IMR-90 (cell line): ENCODE results near the gene ARID4A. TPM values are rescaled to one million over a fixed set of nuclear protein-coding genes. Genes with fewer than 3 reads are reported as not detected.

Experiments used
- ATAC-seq: fragments of 200-7000 bp; cut with Tn5 transposase; 2 replicates; pipeline ENCODE4 v1.9.1; 2020; ENCODE audit warnings: low read depth, mild to moderate bottlenecking, moderate library complexity
- BruUV-seq: library from RNA; stranded (reverse); fragments of 400-500 nt; replicated peaks from 2 replicates; lab custom pipeline; 2021; lab: Mats Ljungman, UMichigan
- CTCF ChIA-PET: fragments of 300-600 bp; formaldehyde crosslinking; extraction: SDS; loops from one replicate; lab custom pipeline; 2021; ENCODE audit warnings: antibody characterized with exemption; lab: Yijun Ruan, JAX
- POLR2A ChIA-PET: fragments of 300-600 bp; sonication (Branson Sonifier 250); formaldehyde crosslinking; loops from one replicate; lab custom pipeline; 2022; ENCODE audit warnings: antibody characterized with exemption; ENCODE audit not compliant: unreplicated experiment; lab: Charles Lee
- DNase-seq: peaks from one replicate; pipeline ENCODE4 v3.0.0; 2013
- H2AFZ ChIP-seq: replicated peaks from 2 replicates; pipeline ENCODE3; 2013; ENCODE audit warnings: low read length, mild to moderate bottlenecking; ENCODE audit not compliant: poor library complexity
- H2AK5ac ChIP-seq: 2 replicates; pipeline ENCODE4 v1.6.1; 2013; ENCODE audit warnings: low read depth, low read length, inconsistent platforms
- H2AK9ac ChIP-seq: replicated peaks from 2 replicates; pipeline ENCODE3; 2013; ENCODE audit warnings: mild to moderate bottlenecking, low read depth, low read length, moderate library complexity; ENCODE audit not compliant: poor library complexity
- H2BK120ac ChIP-seq: 2 replicates; pipeline ENCODE4 v1.6.1; 2013; ENCODE audit warnings: low read depth, low read length, inconsistent platforms
- H2BK15ac ChIP-seq: 3 replicates; pipeline ENCODE4 v1.6.1; 2013; ENCODE audit warnings: low read depth, low read length, inconsistent platforms
- H2BK20ac ChIP-seq: 2 replicates; pipeline ENCODE4 v1.6.1; 2013; ENCODE audit warnings: low read depth, mild to moderate bottlenecking, inconsistent platforms, low read length, moderate library complexity
- H2BK5ac ChIP-seq: 2 replicates; pipeline ENCODE4 v1.6.1; 2013; ENCODE audit warnings: mild to moderate bottlenecking, low read depth, low read length, inconsistent platforms; ENCODE audit not compliant: poor library complexity, severe bottlenecking
- H3K14ac ChIP-seq: replicated peaks from 2 replicates; pipeline ENCODE4 v1.6.1; 2013; ENCODE audit warnings: low read depth, low read length, inconsistent platforms
- H3K18ac ChIP-seq: 2 replicates; pipeline ENCODE4 v1.6.1; 2013; ENCODE audit warnings: low read depth, low read length, control low read depth
- H3K23ac ChIP-seq: 2 replicates; pipeline ENCODE4 v1.6.1; 2013; ENCODE audit warnings: low read depth, low read length, inconsistent platforms
- H3K27ac ChIP-seq: 2 replicates; pipeline ENCODE4 v1.5.1; 2013; ENCODE audit warnings: mild to moderate bottlenecking, control low read depth, low read length; ENCODE audit not compliant: insufficient read depth
- H3K27me3 ChIP-seq: 2 replicates; pipeline ENCODE4 v1.6.1; 2013; ENCODE audit warnings: low read length; ENCODE audit not compliant: control insufficient read depth, insufficient read depth
- H3K36me3 ChIP-seq: 2 replicates; pipeline ENCODE4 v1.6.1; 2013; ENCODE audit warnings: low read length, mixed read lengths; ENCODE audit not compliant: control insufficient read depth, insufficient read depth
- H3K4ac ChIP-seq: 2 replicates; pipeline ENCODE4 v1.6.1; 2013; ENCODE audit warnings: low read depth, low read length, inconsistent platforms
- H3K4me1 ChIP-seq: 2 replicates; pipeline ENCODE4 v1.6.1; 2013; ENCODE audit warnings: low read length, mixed read lengths; ENCODE audit not compliant: control insufficient read depth, insufficient read depth
- H3K4me2 ChIP-seq: 2 replicates; pipeline ENCODE4 v1.6.1; 2013; ENCODE audit warnings: low read depth, mild to moderate bottlenecking, control low read depth, low read length, moderate library complexity
- H3K4me3 ChIP-seq: 2 replicates; pipeline ENCODE4 v1.5.1; 2013; ENCODE audit warnings: low read depth, mild to moderate bottlenecking, control low read depth, low read length, moderate library complexity; ENCODE audit not compliant: insufficient read depth
- H3K56ac ChIP-seq: 2 replicates; pipeline ENCODE4 v1.6.1; 2013; ENCODE audit warnings: low read length, inconsistent platforms; ENCODE audit not compliant: insufficient read depth; ENCODE audit errors: extremely low read depth
- H3K79me1 ChIP-seq, 2 experiments: 2 replicates each; pipeline ENCODE4 v1.6.1; 2013; ENCODE audit warnings: low read length in 2 of 2, inconsistent platforms in 1 of 2, low read depth in 1 of 2
- H3K9ac ChIP-seq: 2 replicates; pipeline ENCODE4 v1.6.1; 2013; ENCODE audit warnings: low read depth, low read length, control low read depth
- H3K9me1 ChIP-seq: 2 replicates; pipeline ENCODE4 v1.6.1; 2013; ENCODE audit warnings: low read length, inconsistent platforms; ENCODE audit not compliant: insufficient read depth
- H3K9me3 ChIP-seq: 2 replicates; pipeline ENCODE4 v1.6.1; 2013; ENCODE audit warnings: low read length; ENCODE audit not compliant: control insufficient read depth, insufficient read depth
- H4K20me1 ChIP-seq: 2 replicates; pipeline ENCODE4 v1.6.1; 2013; ENCODE audit warnings: low read length, inconsistent platforms; ENCODE audit not compliant: insufficient read depth
- H4K5ac ChIP-seq: 2 replicates; pipeline ENCODE4 v1.6.1; 2013; ENCODE audit warnings: mild to moderate bottlenecking, low read depth, low read length, control low read depth
- H4K8ac ChIP-seq, 2 experiments: 2 replicates each; pipeline ENCODE4 v1.6.1; 2013; ENCODE audit warnings: low read depth in 2 of 2, low read length in 2 of 2, control low read depth in 1 of 2, inconsistent platforms in 1 of 2
- H4K91ac ChIP-seq: 2 replicates; pipeline ENCODE4 v1.6.1; 2013; ENCODE audit warnings: low read depth, low read length, inconsistent platforms; ENCODE audit not compliant: insufficient read depth
- BHLHE40 ChIP-seq: fragments of 150-350 bp; IDR thresholded peaks from 2 replicates; pipeline ENCODE4 v1.6.1; 2016; ENCODE audit warnings: mild to moderate bottlenecking, low read depth, low read length
- CEBPB ChIP-seq: IDR thresholded peaks from 2 replicates; pipeline ENCODE4 v1.6.1; 2012; ENCODE audit warnings: low read depth, low read length, improper control_type of control experiment
- CHD1 ChIP-seq: IDR thresholded peaks from 2 replicates; pipeline ENCODE4 v1.6.1; 2012; ENCODE audit warnings: low read depth, low read length, improper control_type of control experiment
- ELK1 ChIP-seq: fragments of 150-350 bp; IDR thresholded peaks from 2 replicates; pipeline ENCODE4 v1.6.1; 2016; ENCODE audit warnings: low read depth, mild to moderate bottlenecking, low read length, moderate library complexity, borderline replicate concordance
- FOS ChIP-seq: fragments of 150-350 bp; IDR thresholded peaks from 2 replicates; pipeline ENCODE4 v1.6.1; 2016; ENCODE audit warnings: low read depth, low read length
- MAFK ChIP-seq: IDR thresholded peaks from 2 replicates; pipeline ENCODE4 v1.6.1; 2012; ENCODE audit warnings: low read depth, low read length, improper control_type of control experiment
- MAZ ChIP-seq: IDR thresholded peaks from 2 replicates; pipeline ENCODE4 v1.6.1; 2012; ENCODE audit warnings: low read depth, mild to moderate bottlenecking, low read length, improper control_type of control experiment, moderate library complexity, borderline replicate concordance
- MXI1 ChIP-seq: IDR thresholded peaks from 2 replicates; pipeline ENCODE4 v1.6.1; 2012; ENCODE audit warnings: low read depth, mild to moderate bottlenecking, low read length, moderate library complexity, borderline replicate concordance
- NFE2L2 ChIP-seq: fragments of 150-350 bp; IDR thresholded peaks from 2 replicates; pipeline ENCODE4 v1.6.1; 2016; ENCODE audit warnings: low read depth, mild to moderate bottlenecking, low read length
- POLR2A ChIP-seq: IDR thresholded peaks from 2 replicates; pipeline ENCODE4 v1.6.1; 2012; ENCODE audit warnings: mild to moderate bottlenecking, low read depth, low read length
- RAD21 ChIP-seq: IDR thresholded peaks from 2 replicates; pipeline ENCODE4 v1.6.1; 2012; ENCODE audit warnings: low read length, improper control_type of control experiment
- RCOR1 ChIP-seq: IDR thresholded peaks from 2 replicates; pipeline ENCODE4 v1.6.1; 2012; ENCODE audit warnings: mild to moderate bottlenecking, low read length, improper control_type of control experiment; ENCODE audit not compliant: insufficient replicate concordance
- RFX5 ChIP-seq: IDR thresholded peaks from 2 replicates; pipeline ENCODE4 v1.8.0; 2012; ENCODE audit warnings: low read depth, mild to moderate bottlenecking, low read length, moderate library complexity
- SMC3 ChIP-seq: fragments of 150-350 bp; IDR thresholded peaks from 2 replicates; pipeline ENCODE4 v1.6.1; 2016; ENCODE audit warnings: low read depth, mild to moderate bottlenecking, antibody characterized with exemption, low read length, moderate library complexity
- USF2 ChIP-seq: fragments of 150-350 bp; IDR thresholded peaks from 2 replicates; pipeline ENCODE4 v1.6.1; 2017; ENCODE audit warnings: mild to moderate bottlenecking, antibody characterized with exemption, low read length, low read depth
- WGBS, 2 experiments: methylation state at CpG; one replicate each; pipeline versions ENCODE4 v1.1.5 to v1.1.7; 2013; ENCODE audit warnings: missing lambda C conversion rate in 2 of 2; ENCODE audit not compliant: insufficient read length in 1 of 2; ENCODE audit errors: extremely low coverage in 2 of 2; 5-methylcytosine and 5-hydroxymethylcytosine counted together
- dilution Hi-C: fragments of 300-500 bp; cut with HindIII; formaldehyde crosslinking; loops from one replicate; pipeline ENCODE4 v1.14.3; 2018; ENCODE audit warnings: low sequenced_read_pairs; ENCODE audit not compliant: unreplicated experiment
- in situ Hi-C: fragments of 300-500 bp; cut with MboI; formaldehyde crosslinking; loops from 3 replicates; pipeline ENCODE4 v1.14.3; 2019; ENCODE audit warnings: low sequenced_read_pairs, inconsistent platforms, mixed read lengths
- intact Hi-C: fragments of 100-400 bp; cut with micrococcal nuclease; formaldehyde crosslinking; loops from 2 replicates; pipeline ENCODE4 v1.10.0; 2022
- polyA plus RNA-seq, 3 experiments: library from polyadenylated mRNA; depleted of rRNA; stranded (reverse); fragments of >200 nt; gene quantifications; 2 replicates each; pipeline ENCODE4 v1.2.3, GENCODE V29; 2012; ENCODE audit warnings: low replicate concordance in 1 of 3
- total RNA-seq: library from RNA; depleted of rRNA; stranded (reverse); fragments of >200 nt; gene quantifications from 2 replicates; pipeline ENCODE4 v1.2.3, GENCODE V29; 2012
- TF ChIP-seq, protein P1 (sequence below): conservative IDR thresholded peaks from 2 replicates; pipeline ENCODE4 v1.5.1; 2012; ENCODE audit warnings: mild to moderate bottlenecking, low read depth, low read length, improper control_type of control experiment

ARID4A gene
- total and polyA plus RNA-seq, 2 of the 4 experiments (the other 2 are of a cell fraction): 3.3 to 3.8 TPM

- no peak overlapping the region for H3K27ac ChIP-seq
- no TSS peak for BruUV-seq
- H2AK9ac ChIP-seq: no peak overlapping the region
- WGBS, 2 experiments: no CpG with 5 or more reads among the region's 1 CpG
- intact Hi-C loops: no loop called here
- POLR2A ChIA-PET: no interaction called here
- H3K18ac ChIP-seq: no peak overlapping the region
- H3K4ac ChIP-seq: no peak overlapping the region
- no peak overlapping the region for H2BK15ac ChIP-seq
- H2BK20ac ChIP-seq: no peak overlapping the region
- H4K91ac ChIP-seq: no peak overlapping the region
- no peaks in the 10 kb centered on the region for H3K27me3 ChIP-seq
- ATAC-seq (no peak), DNase-seq (no peak)
- no peak overlapping the region for H3K14ac ChIP-seq
- no peaks in the 10 kb centered on the region for H3K4me1 ChIP-seq
- no peak overlapping the region for H3K56ac ChIP-seq
- peaks cover 4% of the 10 kb centered on the region for H3K9me1 ChIP-seq
- H3K9me3 ChIP-seq: no peaks in the 10 kb centered on the region
- peaks cover 13 to 21% of the 10 kb centered on the region in 2 experiments for H3K79me1 ChIP-seq
- CTCF ChIA-PET: no interaction called here
- H3K36me3 ChIP-seq: peaks cover 28% of the 10 kb centered on the region
- dilution Hi-C loops: no loop called here
- H2AFZ ChIP-seq: no peak overlapping the region
- in situ Hi-C loops: no loop called here
- H4K20me1 ChIP-seq: 0 out of 2 replicates have a peak, but pooled peaks cover 4% of the 10 kb centered on the region
- no peak overlapping the region for H3K23ac ChIP-seq
- H4K5ac ChIP-seq: no peak overlapping the region
- H2BK120ac ChIP-seq: no peak overlapping the region
- H2AK5ac ChIP-seq: no peak overlapping the region
- H4K8ac ChIP-seq: no peak overlapping the region
- H3K4me3 ChIP-seq: no peak overlapping the region
- TF ChIP-seq FOS (no peak), BHLHE40 (no peak), USF2 (no peak), MXI1 (no peak), CEBPB (no peak), RAD21 (no peak), POLR2A (no peak), RCOR1 (no peak), MAZ (no peak), MAFK (no peak), CHD1 (no peak), SMC3 (no peak), NFE2L2 (no peak), RFX5 (no peak), ELK1 (no peak)
- TF ChIP-seq, protein P1, sequence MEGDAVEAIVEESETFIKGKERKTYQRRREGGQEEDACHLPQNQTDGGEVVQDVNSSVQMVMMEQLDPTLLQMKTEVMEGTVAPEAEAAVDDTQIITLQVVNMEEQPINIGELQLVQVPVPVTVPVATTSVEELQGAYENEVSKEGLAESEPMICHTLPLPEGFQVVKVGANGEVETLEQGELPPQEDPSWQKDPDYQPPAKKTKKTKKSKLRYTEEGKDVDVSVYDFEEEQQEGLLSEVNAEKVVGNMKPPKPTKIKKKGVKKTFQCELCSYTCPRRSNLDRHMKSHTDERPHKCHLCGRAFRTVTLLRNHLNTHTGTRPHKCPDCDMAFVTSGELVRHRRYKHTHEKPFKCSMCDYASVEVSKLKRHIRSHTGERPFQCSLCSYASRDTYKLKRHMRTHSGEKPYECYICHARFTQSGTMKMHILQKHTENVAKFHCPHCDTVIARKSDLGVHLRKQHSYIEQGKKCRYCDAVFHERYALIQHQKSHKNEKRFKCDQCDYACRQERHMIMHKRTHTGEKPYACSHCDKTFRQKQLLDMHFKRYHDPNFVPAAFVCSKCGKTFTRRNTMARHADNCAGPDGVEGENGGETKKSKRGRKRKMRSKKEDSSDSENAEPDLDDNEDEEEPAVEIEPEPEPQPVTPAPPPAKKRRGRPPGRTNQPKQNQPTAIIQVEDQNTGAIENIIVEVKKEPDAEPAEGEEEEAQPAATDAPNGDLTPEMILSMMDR: no peak
- no peak overlapping the region for H3K4me2 ChIP-seq
- H3K9ac ChIP-seq: no peak overlapping the region
- no peak overlapping the region for H2BK5ac ChIP-seq
Observed at GRCh38 chr14:58414845-58415244, 116.5 kb downstream of the ARID4A start.
